ENCODE measurements around the gene TRPC6.
"Not testable (repeated sequence)": the region's sequence is repeated elsewhere in the genome, so short reads cannot be mapped to it uniquely, and the experiment has no call there.

TRPC6 gene

DNA sequence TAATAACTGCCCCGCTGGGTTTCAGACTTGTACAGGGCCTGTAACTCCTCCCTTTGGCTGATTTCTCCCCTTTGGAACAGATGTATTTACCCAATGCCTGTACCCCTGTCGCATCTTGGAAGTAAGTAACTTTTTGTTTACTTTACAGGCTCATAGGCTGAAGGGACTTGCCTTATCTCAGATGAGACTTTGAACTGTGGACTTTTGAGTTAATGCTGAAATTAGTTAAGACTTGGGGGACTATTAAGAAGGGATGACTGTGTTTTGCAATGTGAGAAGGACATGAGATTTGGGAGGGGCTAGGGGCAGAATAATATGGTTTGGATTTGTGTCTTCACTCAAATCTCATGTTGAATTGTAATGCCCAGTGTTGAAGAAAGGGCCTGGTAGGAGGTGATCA lies 62.0 kb downstream of the TRPC6 start:
- no peak for DNase-seq (ENCODE audit: low read depth in 2 of 2)

DNA sequence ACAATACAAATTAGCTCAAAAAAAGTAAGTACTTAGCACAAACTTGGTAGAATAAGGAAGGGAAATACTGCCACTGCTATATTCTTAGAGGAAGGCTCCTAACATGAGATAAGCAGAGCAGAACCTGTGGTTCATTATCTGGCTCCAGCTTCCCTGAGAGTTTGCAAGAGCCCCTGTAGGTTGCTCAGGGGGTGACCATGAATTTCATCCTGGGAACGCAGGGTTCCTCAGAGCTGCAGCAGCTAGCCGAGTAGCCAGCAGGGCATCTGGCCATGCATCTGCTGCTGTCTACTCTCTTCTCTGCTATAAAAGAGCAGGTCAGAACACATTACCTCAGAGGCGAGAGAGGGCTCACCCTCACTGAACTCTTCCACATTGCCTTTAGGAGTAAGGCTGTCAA lies 67.3 kb downstream of the TRPC6 start:
- DNase-seq (ENCODE audit: low read depth in 2 of 2), result no peak

DNA sequence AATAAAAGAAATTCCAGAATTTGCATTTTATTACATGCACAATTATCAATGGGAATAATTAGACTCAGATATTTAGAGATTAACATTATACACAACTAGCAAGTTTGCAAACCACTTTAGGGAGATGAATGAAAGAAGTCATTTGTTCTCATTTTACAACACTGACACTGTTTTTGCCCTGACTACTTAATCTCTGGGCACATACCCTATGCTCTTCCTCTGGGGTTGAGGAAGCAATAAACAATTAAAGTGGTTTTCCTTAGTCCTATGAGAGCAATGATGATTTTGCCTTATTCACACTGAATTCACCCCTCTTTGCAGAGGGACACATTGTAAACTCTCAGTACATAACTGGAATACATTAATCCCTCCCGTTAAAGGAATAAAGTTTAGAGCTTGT lies 72.7 kb downstream of the TRPC6 start:
- DNase-seq (ENCODE audit: low read depth in 2 of 2), result no peak

DNA sequence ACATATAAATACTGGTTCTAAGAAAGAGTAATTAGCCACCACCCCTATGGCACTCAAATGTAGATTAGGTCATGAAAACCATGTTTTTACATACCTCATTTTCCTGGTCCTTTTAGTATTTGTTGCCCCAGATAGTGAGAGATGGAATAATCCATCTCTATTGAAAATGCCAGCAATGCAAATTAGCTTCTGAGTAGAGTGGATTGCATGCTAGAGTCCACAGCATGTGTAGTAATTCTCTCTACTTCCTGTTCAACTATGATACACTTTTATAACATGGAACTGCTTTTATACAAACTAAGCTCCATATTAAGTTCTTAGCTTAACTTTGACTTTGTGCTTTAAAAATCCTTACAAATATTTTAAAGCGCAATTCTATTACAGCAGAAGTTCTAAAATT lies 73.2 kb downstream of the TRPC6 start:
- DNase-seq (ENCODE audit: low read depth in 2 of 2), result no peak

DNA sequence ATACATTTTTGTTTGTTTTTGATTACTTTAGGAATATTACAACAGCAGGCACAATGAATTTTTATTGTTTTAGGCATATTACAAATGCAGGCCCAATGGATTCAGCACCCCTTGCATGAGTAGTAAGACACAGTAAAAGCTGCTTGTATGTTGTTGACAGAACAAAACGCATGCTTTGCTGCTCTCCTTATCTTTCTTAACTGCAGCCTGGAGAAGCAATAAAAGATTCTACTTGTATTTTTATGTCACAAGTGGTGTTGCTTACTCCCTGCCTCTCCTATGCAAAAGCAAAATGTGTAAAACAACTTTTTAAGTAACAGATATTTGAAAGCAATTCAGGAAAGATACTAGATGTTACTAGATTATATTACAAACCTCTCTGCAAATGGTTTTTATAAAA lies 73.9 kb downstream of the TRPC6 start:
- no peak for DNase-seq (ENCODE audit: low read depth in 2 of 2)

DNA sequence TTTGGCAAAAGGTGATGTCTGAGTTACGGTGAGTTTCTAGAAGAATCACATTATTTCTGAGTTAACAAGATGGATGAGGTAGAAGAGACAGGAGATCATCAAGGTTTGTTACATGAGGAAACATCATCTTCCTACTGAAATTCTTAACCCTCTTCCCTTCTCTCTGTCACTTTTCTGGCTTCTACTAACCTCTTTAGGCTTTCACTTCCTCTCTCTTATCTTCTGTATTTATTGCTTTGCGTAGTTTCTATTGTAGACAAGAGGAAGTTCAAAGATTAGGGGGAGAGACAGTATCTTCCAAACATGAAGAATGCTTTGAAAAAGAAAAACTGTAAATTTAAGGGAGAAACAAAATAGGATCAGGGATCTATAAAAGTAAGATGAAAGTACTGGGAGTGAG lies 75.4 kb downstream of the TRPC6 start:
- no peak for DNase-seq (ENCODE audit: low read depth in 2 of 2)

DNA sequence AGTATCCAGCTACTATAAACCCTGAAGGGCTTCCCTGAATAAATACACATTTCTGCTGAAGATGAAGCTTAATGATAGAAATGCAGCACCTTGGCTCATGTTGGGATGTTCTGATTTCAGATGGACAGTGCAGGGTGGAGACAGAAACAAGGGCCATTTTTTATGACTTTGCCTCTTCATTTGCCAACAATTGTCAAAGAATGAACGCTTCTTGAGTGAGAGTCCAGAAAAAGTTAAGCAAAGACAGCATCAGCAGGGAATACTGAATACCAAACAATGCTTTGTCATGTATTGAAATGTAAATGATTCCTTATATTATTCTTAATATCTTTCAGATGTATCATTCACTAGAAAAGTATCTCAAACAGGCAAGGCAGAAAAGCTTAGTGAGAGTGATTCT lies 84.9 kb downstream of the TRPC6 start:
- DNase-seq (ENCODE audit: low read depth in 2 of 2), result no peak

DNA sequence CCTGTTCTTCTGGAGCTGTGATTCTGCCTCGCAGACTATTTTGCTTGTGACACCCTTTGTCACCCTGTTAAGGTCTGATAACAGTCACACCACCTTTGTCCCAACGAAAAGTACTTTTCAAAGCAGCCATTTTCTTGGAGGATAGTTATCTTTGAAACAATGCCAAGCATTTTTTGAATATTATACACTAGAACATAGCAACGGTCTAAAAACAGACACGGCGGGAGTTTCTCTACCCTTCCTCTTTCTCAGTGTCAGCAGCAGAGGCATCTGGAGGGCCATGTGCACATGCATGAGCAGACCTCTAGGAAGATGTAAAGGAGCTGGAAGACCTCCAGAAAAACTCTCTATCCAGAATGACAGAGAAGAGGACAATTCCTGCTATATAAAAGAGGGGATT lies 86.5 kb downstream of the TRPC6 start:
- DNase-seq (ENCODE audit: low read depth in 2 of 2), result no peak

DNA sequence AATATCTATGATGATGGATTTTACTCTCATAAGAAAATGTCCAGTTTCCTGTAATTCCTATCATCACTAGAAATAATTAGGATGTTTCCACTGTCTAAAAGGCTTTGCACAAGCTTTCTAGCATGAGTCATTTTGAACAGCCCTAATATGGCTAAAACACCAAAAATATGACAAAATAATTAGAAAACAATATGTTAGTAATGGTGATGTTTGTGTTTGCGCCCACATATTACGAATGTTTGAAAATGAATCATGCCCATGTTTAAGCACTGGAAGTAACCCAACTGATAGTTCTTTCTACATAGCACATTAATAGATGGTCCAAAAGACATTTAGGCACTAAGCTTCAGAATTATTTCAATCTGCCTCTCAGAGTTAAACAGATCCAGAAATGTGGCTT lies 96.0 kb downstream of the TRPC6 start:
- no peak for DNase-seq (ENCODE audit: low read depth in 2 of 2)

DNA sequence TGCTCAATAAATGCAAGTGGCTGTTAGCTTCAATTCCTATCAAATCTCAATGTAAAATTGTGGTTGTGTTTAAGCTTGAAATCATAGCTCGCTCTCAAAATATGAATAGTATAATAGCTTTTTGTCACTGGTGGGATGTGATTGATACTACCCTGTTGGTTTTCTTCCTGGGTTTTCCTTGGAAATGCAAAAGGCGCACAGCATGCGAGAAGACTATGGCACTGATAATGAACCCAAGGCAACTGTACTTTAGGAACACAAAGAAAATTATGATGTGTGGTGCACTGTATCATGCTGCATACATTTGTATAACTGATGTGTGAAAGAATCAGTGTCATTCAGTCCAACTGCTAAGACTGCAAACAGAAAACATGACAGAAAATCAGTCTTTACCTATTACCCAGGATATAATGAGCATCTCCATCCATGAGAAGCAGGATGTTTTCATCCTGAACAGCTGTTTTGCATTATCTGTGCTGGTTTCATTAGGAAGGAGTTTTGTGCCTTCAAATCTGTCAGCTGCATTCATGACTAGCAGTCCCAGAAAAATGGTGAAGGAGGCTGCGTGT lies 101.2 kb downstream of the TRPC6 start:
- no peak for DNase-seq (ENCODE audit: low read depth in 2 of 2)

DNA sequence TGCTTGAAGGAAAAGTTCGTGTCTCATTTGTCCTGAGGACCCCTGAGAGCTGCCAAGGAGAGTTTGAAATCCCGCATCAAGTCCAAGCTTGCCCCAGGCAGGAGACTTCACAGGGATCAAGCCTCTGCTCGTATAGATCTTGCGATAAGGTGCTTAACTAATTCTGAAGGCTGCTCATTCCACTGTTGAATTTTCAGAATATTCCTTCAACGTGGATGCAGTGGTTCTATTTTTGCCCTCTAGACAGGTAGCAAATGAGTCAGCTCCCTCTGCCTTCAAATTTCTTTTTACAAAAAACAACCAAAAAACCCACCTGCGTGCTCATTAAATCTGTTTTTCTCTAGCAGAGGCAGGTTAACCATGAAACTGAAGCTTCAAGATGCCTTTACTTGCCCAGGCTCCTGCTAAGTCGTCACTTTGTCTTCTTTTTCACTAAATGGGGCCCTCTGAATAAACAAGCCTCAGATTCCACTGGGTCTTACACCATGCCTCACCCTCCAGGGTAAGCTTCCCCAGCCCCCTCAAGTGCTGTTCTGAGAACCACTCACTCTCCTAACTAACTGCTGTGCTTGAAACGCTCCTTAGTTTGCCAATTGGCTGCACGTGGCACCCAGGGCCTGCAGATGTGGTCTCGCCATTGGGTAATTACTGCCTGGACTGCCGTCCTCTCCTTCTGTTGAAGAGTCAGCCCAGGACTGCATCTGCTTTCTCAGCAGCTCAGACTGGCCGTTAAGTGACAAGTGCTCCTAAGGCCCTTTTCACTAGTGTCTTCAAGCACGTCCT lies 105.0 kb downstream of the TRPC6 start:
- no peak for DNase-seq (ENCODE audit: low read depth in 2 of 2)

DNA sequence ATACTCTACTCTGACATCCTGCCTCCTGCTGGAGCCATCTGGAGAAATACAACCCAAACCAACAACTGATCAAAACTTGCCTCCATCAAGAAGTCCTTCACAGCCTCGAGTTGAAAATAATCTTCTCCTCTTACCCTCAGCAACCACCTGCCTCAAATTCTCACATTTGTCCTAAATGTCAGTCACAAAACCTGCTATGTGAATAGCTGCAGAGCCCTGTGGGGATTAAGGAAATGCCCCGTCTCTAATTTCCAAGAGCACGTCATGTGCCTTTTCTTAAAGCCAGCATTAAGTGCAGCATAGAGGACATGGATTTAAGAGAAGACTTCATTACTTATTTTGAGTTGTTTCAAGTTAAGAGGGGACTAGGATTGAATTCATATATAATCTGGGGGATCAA lies 105.9 kb downstream of the TRPC6 start:
- no peak for DNase-seq (ENCODE audit: low read depth in 2 of 2)

DNA sequence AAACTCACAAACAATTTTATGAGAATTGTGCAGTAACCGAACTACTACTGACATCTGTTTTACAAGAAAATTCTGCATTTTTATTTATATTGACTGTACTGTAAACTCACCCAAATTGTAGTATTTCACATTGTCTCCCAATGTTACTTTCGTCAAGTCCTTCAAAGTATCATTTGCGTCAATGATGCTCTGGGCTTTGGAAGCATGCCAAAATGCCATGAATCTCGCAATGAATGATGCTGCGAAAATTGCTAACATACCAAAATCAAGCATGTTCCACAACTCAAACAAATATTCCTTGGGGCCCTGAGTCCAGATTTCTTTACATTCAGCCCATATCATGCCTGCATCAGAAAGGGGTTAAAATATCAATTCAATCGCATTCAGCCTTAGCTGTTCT lies 107.6 kb downstream of the TRPC6 start:
- DNase-seq (ENCODE audit: low read depth in 2 of 2), result no peak

DNA sequence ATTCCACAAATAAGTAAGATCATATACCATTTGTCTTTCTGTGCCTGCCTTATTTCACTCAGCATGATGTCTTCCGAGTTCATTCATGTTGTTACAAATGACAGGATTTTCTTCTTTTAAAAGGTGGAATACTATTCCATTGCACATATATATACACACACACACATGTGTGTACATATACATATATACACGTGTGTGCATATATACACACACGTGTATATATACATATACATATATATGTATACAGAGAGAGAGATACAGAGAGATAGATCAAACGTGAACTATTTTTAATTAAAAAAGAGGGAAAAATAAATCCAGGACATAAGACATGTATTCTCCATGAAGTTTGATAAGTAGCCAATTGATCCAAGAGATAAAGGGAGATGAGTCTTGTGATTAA lies 108.1 kb downstream of the TRPC6 start:
- DNase-seq (ENCODE audit: low read depth in 2 of 2), result no peak

DNA sequence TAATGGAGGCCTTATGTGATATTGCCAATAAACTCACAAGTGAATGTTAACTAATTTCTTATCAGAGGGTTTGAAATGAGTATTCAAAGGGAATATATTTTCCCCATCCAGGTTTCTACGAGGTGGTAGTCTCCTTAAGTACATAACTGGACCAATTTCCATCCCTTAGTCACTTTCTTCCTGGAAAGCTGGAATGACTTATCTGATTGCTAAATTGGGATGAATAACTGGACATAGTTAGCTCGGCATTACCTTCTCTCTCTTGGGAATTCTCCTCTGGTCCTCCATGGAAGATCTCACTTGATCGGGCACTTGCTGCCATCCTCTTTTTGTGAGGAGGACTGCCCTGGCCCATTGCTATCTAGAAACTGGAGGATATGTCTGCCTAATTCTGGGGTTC lies 109.1 kb downstream of the TRPC6 start:
- DNase-seq (ENCODE audit: low read depth in 2 of 2), result no peak

DNA sequence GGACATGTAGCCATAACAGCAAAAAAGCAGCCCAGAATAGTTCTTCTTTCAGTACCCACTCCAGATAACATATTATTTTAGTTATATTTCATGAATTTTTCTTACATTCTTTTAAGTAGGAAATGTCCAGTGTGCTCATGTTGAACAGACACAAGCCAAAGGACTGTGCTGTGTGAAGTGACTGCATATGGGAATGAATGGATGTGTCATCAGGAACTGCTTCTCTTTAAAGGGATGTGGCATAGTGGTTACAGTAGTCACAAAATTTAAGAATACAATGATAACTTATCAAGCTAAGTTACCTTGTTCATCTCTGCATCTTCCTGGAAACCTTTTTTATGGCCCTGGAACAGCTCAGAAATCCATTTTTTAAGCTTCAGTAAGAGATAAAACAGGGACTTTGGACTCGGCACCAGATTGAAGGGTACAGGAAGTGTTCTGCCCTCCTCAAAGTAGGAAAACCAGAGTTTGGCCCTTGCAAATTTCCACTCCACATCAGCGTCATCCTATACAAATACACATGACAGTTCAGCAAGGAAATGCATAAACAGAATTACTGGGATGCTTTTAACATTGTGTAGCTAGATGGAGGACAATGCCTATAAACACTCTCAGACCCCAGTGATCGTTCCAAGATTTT lies 112.8 kb downstream of the TRPC6 start:
- no peak for DNase-seq (ENCODE audit: low read depth in 2 of 2)

DNA sequence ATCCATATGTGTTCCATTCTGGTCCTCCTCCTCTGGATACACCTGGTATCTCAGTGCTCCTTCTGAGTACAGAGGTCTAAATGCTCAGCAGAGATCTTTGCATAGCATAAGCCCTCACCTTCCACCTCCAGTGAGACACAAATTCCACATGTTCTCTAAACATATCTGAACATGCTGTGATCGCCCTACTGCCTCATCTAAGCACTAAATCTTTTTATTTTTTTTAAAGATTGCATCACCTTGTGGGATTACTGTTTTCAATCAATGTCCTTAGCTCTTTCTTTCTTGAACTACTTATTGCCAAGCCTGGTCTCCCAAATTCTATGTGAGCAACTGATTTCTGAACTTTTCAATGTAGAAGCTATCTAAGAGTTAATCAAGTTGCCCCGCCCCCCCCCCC lies 113.4 kb downstream of the TRPC6 start:
- no peak for DNase-seq (ENCODE audit: low read depth in 2 of 2)

DNA sequence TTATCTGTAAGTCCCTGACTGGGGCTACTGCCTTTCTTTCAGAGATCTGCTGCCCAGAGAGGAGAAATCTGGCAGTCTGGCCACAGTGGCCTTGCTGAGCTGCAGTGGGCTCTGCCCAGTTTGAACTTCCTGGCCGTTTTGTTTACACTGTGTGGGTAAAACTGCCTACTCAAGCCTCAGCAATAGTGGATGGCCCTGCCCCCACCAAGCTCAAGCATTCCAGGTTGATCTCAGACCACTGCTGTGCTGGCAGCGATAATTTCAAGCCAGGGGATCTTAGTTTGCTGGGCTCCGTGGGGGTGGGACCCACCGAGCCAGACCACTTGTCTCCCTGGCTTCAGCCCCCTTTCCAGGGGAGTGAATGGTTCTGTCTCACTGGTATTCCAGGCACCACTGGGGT lies 117.5 kb downstream of the TRPC6 start:
- DNase-seq (ENCODE audit: low read depth in 2 of 2), result no peak

DNA sequence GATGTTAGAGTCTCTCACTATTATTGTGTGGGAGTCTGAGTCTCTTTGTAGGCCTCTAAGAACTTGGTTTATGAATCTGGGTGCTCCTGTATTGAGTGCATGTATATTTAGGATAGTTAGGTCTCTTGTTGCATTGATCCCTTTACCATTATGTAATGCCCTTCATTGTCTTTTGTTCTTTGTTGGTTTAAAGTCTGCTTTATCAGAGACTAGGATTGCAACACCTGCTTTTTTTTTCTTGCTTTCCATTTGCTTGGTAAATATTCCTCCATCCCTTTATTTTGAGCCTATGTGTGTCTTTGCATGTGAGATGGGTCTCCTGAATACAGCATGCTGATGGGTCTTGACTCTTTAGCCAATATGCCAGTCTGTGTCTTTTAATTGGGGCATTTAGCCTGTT lies 119.4 kb downstream of the TRPC6 start:
- DNase-seq (ENCODE audit: low read depth in 2 of 2), result not testable (repeated sequence)

DNA sequence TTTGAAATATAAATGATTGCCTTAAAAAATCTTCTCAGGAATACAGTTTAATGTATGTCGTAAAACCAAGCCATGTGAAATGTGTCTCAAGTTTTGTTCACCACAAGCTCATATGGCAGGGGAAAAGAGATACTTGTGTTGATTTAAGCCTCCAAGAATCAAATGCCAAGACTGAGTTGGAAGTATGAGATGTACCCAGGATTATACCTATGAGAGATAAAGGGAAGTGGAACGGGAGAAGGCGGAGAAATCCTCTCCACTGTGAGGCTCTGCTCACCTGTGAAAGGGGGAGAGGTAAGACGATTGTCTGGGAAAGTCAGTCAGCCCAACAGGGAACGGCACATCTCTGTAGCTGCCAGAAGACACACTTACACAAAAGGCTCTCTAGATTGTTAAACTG lies 124.8 kb downstream of the TRPC6 start:
- no peak for DNase-seq (ENCODE audit: low read depth in 2 of 2)

DNA sequence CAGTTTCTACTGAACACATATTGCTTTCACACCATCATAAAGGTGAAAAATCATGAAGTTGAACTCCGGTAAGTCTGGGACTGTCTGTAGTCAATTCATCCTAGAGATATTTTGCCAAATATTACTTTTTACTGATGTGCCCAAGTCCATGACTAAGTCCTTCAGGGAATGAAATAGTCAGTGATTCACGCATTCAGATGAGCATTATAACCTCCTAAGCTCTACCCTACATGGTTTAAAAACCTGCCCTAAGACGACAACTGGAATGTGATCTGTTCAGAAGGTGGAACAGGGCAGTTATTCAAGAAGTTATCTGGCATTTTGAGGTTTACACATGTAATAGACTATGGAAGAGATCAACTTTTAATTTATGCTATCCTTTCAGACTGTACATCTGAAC lies 125.6 kb downstream of the TRPC6 start:
- no peak for DNase-seq (ENCODE audit: low read depth in 2 of 2)

DNA sequence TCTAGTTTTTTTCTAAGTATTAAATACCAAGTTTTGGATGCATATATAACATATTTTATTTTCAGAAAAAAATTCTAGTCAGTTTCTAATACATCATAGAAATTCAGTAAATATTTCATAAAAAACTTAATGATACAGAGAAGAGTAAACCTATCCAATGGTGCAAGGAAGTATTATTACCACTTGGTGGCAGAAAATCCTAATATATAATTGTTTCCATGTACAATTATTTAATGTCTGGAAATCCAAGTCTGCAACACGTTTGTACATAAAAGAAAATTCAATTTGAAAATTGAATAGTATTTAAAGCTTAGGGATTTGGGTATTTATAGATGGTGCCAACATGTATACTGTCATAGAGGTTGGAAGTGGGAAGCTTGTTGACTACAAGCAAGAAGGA lies 127.0 kb downstream of the TRPC6 start:
- DNase-seq (ENCODE audit: low read depth in 2 of 2), result no peak

DNA sequence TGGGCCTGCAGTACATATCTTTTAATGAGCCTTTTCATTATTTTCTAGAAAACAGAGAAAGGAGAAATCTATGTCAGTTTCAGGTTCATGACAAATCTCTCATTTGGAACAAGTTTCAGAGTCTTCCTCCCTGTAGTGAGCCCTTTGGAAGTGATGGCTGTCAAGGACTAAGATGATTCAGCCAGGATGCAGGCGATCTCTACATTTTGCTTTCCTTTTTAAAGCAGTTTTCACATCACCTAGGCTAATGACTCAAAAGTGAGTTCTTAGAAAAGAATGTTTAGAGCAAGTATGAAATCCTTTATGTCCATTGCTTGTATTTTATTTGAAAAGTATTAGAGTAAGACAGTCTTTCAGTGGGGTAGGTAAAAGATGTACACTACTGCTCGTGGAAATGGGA lies 130.1 kb downstream of the TRPC6 start:
- no peak for DNase-seq (ENCODE audit: low read depth in 2 of 2)
